D721Med (cell line): Measurements from ENCODE around the gene CLEC18C.
"Not testable (repeated sequence)": the region's sequence is repeated elsewhere in the genome, so short reads cannot be mapped to it uniquely, and the experiment has no call there.

Experiments
- DNase-seq: peaks from one replicate; pipeline ENCODE4 v3.0.0; 2011; ENCODE audit warnings: low spot score; ENCODE audit not compliant: insufficient read length
- FAIRE-seq: peaks from 2 replicates; lab custom pipeline; 2011; peaks lifted over from hg19 to GRCh38; lab: Jason Lieb, UNC
- CTCF ChIP-seq: IDR thresholded peaks from 2 replicates; pipeline ENCODE4 v1.5.1; 2012; ENCODE audit warnings: mild to moderate bottlenecking, control low read depth; ENCODE audit not compliant: insufficient read depth; ENCODE audit errors: missing control alignments

Gene CLEC18C

GRCh38 chr16:70159355-70160348, 13.9 kb upstream of the CLEC18C start:
- DNase-seq (peak; percentile 8), FAIRE-seq (no peak)
- no peak for TF ChIP-seq CTCF

DNA sequence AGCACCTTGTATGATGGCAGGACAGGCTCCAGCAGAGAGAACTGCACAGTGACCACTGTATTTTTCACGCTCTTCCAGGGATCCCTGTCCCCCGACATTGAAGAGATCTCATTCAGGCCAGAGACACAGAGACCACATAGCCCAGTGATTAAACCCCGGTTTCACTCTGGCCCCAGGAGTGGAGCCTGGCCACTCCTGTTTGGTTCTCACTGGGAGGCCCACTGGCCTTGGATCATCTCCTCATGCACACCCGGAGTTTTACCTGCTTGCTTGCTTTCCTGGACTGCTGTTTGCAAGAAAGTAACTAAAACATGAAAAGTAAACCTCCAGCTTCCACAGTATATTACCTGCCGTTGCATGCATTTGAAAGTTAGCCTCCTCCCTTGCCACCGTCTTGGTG, 13.2 kb upstream of the CLEC18C start:
- FAIRE-seq (no peak), DNase-seq (no peak)
- TF ChIP-seq CTCF = no peak

GRCh38 chr16:70160821-70161220, 12.8 kb upstream of the CLEC18C start:
- no peak for FAIRE-seq
- no peak for TF ChIP-seq CTCF
- no peak for DNase-seq

DNA sequence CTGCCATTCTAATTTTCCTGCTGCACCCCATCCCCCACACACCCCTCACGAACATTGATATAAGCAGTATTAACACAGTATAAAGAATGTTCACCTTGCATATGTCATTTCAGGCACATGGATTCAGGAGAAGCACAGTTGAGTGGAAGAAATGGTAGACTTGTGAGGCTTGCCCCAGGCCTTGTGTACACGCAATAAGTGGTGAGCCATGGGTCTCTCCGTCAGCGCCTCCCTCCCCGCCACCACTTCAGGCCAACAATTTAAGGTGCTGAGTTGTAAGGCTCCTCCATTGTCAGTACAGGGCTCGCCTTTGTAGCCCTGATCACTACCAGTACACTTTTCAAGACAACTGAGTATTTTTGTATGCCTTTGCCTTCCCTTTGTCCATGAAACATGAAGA, 12.2 kb upstream of the CLEC18C start:
- no peak for TF ChIP-seq CTCF
- FAIRE-seq = no peak
- peak; percentile 5 for DNase-seq

DNA sequence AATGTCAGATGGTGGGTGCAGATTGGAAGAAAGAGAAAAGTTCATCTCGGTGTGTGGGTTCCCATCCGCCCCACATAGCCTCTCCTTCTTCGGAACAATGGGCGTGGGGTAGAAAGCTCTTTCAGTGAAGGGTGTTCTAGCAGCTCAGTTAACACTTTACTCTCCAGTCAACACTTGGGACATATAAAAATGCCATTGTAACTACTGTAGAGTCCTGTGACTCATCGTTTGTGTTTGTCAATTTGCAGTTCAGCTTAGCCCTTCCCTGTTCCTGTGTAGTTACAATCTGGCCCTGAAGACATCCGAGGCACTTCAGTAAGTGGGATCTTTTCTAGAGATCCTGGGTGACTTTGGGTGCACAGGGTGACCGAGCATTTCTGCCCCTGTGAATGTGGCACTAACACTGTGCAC, 11.5 kb upstream of the CLEC18C start:
- DNase-seq (peak; percentile 4), FAIRE-seq (no peak)
- no peak for TF ChIP-seq CTCF

DNA sequence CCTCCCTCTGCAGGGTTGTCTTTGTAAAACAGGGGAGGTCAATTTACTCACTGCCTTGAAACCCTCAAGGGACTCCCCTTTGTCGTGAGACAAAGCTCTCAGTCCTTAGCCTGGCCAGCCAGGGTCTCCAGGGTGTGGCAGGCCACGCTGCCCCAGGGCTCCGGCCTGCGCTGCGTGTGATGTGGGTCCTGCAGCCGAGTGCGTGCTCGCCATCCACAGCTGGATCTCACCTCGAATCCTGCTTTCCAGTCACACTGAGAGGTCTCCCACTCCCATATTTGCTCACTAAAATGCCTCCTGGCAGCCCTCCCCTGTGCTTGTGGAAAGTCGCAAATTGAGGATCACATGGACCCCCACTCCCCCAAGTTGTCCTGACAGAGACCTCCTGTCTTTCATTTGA, 10.0 kb upstream of the CLEC18C start:
- DNase-seq (no peak), FAIRE-seq (no peak)
- no peak for TF ChIP-seq CTCF

DNA sequence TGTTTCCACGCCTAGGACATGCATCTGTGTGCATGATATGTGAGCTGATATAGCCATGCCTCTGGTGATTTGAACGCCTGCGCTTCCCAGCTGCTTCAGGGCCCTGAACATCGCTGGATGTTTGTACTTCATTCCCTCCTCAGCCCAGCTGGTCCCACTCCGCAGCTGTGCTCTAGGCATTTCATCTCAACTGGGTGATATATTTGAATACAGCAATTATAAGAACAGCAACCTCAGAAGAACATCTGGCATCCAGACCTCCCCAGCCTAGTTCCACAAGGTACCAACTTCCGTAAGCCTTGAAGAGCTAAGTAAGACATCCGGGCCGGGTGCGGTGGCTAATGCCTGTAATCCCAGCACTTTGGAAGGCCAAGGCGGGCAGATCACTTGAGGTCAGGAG, 6.9 kb upstream of the CLEC18C start:
- not testable (repeated sequence) for FAIRE-seq

DNA sequence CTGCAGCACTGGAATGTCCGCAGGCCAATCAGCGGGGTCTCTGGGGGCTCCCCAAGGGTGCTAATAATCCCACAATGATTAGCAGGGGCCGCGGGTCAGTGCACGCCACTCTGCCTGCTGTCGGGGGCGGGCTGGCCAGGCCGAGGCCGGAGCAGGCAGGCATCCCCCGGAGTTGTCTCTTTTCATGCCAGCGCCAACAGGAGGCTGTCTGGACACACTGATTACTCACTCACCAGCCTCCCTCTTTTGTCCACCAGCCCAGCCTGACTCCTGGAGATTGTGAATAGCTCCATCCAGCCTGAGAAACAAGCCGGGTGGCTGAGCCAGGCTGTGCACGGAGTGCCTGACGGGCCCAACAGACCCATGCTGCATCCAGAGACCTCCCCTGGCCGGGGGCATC, 329 bp downstream of the CLEC18C start:
- DNase-seq, FAIRE-seq: not testable (repeated sequence)

More for the DNA sequence above, 6.9 kb upstream of the CLEC18C start:
- DNase-seq = not testable (repeated sequence)

GRCh38 chr16:70174387-70174932, 873 bp downstream of the CLEC18C start:
- FAIRE-seq = not testable (repeated sequence)

DNA sequence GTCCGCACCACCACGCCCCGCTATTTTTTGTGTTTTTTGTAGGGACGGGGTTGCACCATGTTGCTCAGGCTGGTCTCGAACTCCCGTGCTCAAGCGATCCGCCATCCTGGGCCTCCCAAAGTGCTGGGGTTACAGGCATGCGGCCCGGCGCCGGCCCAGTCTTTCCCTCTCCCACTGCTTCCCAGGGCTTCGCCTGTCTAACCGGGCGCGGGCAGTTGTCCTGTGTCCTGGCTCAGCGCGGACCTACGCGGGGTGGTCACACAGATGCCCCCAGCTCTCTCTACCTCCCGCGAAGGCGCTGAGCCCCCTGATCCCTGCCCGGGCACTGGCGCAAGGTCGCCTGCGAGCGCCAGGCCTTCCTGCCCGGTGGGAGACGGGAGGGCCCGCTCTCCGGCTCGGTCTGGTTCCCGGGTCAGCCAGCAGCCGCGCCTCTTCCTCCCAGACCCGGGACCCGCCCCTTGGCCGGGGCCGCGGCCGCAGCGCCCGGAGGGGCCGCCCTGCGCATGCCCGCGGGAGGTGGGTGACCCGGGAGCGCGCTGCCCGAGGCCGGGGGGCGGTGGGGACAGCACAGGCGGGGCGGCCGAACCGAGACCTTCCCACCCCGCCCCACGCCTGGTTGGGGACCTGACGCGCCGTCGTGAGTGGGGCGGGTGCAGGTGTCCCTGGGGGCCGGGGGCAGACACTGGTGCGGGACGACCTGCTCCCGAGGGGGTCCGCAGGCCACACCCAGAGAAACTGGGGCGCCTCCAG, 14.4 kb downstream of the CLEC18C start:
- not testable (repeated sequence) for FAIRE-seq, DNase-seq

More at GRCh38 chr16:70174387-70174932, 873 bp downstream of the CLEC18C start:
- not testable (repeated sequence) for DNase-seq

DNA sequence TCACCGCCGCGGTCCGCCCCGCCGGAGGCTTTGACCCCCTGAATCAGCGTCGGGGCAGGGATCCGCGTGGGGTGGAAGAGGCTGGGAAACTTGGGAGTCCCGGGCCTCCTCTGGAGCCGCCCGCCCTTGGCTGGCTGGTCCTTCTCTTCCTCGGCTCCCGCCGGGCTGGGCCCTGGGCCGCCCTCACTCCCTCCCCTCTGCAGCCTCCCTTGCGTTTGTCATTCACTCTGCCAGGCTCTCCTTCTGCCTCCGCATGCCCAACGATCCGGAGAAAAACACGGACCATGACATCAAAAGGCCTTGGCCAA, 15.0 kb downstream of the CLEC18C start:
- FAIRE-seq = not testable (repeated sequence)

More for the DNA sequence above, 15.0 kb downstream of the CLEC18C start:
- not testable (repeated sequence) for DNase-seq
